Testis (tissue), 3 donors: ENCODE results near the gene UGT1A8. TPM values are rescaled to one million over a fixed set of nuclear protein-coding genes. Genes with fewer than 3 reads are reported as not detected.

ENCODE experiments used
- DNase-seq: peaks from one replicate; pipeline ENCODE4 v3.0.0-alpha.2; 2019
- H3K27ac ChIP-seq, 2 donors: fragments of 200-600 bp; sonication (generic); one replicate each; pipeline ENCODE4 v1.5.1; 2019
- H3K27me3 ChIP-seq: fragments of 200-600 bp; sonication (generic); one replicate; pipeline ENCODE4 v1.5.1; 2019
- H3K36me3 ChIP-seq: fragments of 200-600 bp; sonication (generic); one replicate; pipeline ENCODE4 v1.5.1; 2017; ENCODE audit warnings: low read depth; ENCODE audit errors: missing control alignments
- H3K4me1 ChIP-seq: fragments of 200-600 bp; sonication (generic); one replicate; pipeline ENCODE4 v1.5.1; 2019
- H3K4me3 ChIP-seq, 2 donors: fragments of 200-600 bp; sonication (generic); one replicate each; pipeline ENCODE4 v1.5.1; 2017 to 2019
- H3K9me3 ChIP-seq: fragments of 200-600 bp; sonication (generic); one replicate; pipeline ENCODE4 v1.5.1; 2017
- POLR2A ChIP-seq: fragments of 450-650 bp; IDR thresholded peaks from one replicate; pipeline ENCODE4 v1.6.1; 2017; ENCODE audit warnings: antibody characterized with exemption, mild to moderate bottlenecking, moderate library complexity
- WGBS, 2 donors: methylation state at CpG; one replicate each; pipeline ENCODE4 v1.1.5; 2018; 5-methylcytosine and 5-hydroxymethylcytosine counted together
- intact Hi-C: fragments of 100-400 bp; cut with DNase I; formaldehyde crosslinking; loops from one replicate; pipeline ENCODE4 v1.15.1; 2023; ENCODE audit warnings: low total_unique reads
- polyA plus RNA-seq: library from polyadenylated mRNA; stranded (reverse); fragments of 350-450 nt; fragmentation: Illumina TruSeq; extraction: RNeasy Lipid Tissue Mini Kit (QIAGEN cat#74804); gene quantifications from one replicate; pipeline ENCODE4 v1.2.3, GENCODE V29; 2014; ENCODE audit warnings: low read depth, low replicate concordance; ENCODE audit not compliant: insufficient read depth
- total RNA-seq, 2 donors: library from RNA; depleted of rRNA; stranded (reverse); fragments of >200 nt; gene quantifications; one replicate each; pipeline ENCODE4 v1.2.3, GENCODE V29; 2016
- TF ChIP-seq, protein P1 (sequence below), 3 experiments: fragments of 450-650 bp in 2 of 3; fragments of 200-600 bp in 1 of 3; sonication (generic) in 1 of 3; IDR thresholded peaks; one replicate each; pipeline ENCODE4 v1.5.1; 2016 to 2019; ENCODE audit warnings: antibody characterized with exemption in 3 of 3, mild to moderate bottlenecking in 2 of 3, moderate library complexity in 1 of 3

UGT1A8 gene
- total and polyA plus RNA-seq, 3 donors from 2014 or later = 0.19 TPM; not detected in 2

DNA sequence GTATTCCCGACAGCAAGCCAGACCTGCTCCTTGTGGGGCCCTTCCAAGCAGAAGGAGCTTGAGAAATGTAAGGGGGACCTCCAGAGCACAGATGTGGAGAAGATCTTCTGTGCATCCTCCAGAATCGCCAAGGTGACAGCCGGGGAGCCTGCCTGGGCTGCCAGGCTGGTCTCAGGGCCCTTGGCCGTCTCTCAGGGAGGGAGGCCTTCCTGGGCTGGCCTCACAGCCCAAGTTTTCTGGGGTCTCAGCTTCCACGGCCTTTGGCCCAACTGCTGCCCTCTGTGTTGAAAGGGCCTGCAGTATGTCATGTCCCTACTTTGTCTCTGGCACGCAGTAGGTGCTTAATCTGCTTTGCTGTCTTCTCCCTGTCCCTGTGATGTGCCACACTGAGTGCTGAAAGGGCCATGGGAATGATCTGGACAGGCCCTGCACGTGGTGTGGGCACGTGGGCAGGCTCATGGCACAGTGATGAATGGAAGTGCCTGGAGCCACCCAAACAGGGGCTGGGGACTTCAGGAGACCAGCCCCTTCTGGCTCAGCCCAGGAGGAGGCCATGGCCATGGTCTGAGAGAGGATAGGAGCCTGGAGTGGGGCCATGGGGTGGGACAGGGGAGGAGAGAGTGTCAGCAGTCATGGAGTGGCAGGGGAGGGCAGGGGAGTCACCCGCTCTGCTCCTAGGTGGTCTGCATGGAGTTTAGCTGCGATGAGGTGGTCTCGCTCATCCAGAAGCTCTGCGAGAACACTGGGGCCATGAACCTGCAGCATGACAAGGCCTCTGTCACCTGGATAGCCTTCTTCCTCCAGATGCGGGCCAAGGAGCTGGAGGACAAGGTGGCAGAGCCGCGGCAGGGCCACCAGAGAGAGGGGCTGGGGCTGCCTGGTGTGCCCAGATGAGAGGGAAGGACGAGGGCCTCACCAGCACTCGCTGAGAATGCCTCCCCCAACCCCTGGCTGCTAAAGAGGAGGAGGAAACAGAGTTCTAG is 201.5 kb downstream of the UGT1A8 start:
- no peak for DNase-seq
- H3K36me3 ChIP-seq = no peaks in the 10 kb centered on the region
- no peak overlapping the region for H3K27ac ChIP-seq
- H3K4me3 ChIP-seq = no peak overlapping the region
- no peaks in the 10 kb centered on the region for H3K4me1 ChIP-seq
- H3K27me3 ChIP-seq = no peaks in the 10 kb centered on the region
- H3K9me3 ChIP-seq = no peaks in the 10 kb centered on the region
- TF ChIP-seq, protein P1, sequence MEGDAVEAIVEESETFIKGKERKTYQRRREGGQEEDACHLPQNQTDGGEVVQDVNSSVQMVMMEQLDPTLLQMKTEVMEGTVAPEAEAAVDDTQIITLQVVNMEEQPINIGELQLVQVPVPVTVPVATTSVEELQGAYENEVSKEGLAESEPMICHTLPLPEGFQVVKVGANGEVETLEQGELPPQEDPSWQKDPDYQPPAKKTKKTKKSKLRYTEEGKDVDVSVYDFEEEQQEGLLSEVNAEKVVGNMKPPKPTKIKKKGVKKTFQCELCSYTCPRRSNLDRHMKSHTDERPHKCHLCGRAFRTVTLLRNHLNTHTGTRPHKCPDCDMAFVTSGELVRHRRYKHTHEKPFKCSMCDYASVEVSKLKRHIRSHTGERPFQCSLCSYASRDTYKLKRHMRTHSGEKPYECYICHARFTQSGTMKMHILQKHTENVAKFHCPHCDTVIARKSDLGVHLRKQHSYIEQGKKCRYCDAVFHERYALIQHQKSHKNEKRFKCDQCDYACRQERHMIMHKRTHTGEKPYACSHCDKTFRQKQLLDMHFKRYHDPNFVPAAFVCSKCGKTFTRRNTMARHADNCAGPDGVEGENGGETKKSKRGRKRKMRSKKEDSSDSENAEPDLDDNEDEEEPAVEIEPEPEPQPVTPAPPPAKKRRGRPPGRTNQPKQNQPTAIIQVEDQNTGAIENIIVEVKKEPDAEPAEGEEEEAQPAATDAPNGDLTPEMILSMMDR (IDR thresholded peaks at IDR 0.05) = no peak
- no peak for TF ChIP-seq POLR2A
- intact Hi-C loops = no loop called here
- 78 to 79% methylated on average over 9 to 17 of the region's 17 CpGs for WGBS, 2 donors

- intact Hi-C loops = no loop called here
- TF ChIP-seq, protein P1 (IDR thresholded peaks at IDR 0.05) = no peak
- no peak for TF ChIP-seq POLR2A
- no peaks in the 10 kb centered on the region for H3K4me1 ChIP-seq
- H3K27me3 ChIP-seq = no peaks in the 10 kb centered on the region
- no peaks in the 10 kb centered on the region for H3K36me3 ChIP-seq
- H3K9me3 ChIP-seq = no peaks in the 10 kb centered on the region
- no peak for DNase-seq
- no peak overlapping the region for H3K27ac ChIP-seq
- WGBS, 2 donors = 75 to 91% methylated on average over 9 to 18 of the region's 18 CpGs
- H3K4me3 ChIP-seq = no peak overlapping the region
Measured at GRCh38 chr2:233819884-233820773, 202.7 kb downstream of the UGT1A8 start.

DNA sequence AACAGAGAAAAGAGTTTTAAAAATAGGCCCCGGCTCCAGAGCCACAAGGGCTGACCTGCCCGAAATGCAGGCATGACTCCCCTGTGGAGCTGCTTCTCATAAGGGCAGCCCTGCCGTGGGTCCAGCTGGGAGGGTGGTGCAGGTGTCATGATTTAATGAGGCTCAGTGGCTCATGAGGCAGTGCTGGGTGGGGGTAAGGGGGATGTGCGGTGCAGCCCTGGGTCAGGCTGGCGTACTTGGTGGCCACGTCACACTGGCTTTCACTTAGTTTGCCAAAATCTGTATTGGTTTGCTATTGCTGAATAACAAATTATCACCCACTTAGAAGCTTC is 203.3 kb downstream of the UGT1A8 start:
- no peaks in the 10 kb centered on the region for H3K4me1 ChIP-seq
- TF ChIP-seq POLR2A = no peak
- TF ChIP-seq, protein P1 (IDR thresholded peaks at IDR 0.05) = no peak
- DNase-seq = no peak
- 67 to 88% methylated on average over 6 of the region's 6 CpGs for WGBS, 2 donors
- H3K27ac ChIP-seq = no peak overlapping the region
- no peaks in the 10 kb centered on the region for H3K36me3 ChIP-seq
- no peaks in the 10 kb centered on the region for H3K9me3 ChIP-seq
- intact Hi-C loops = no loop called here
- no peaks in the 10 kb centered on the region for H3K27me3 ChIP-seq
- no peak overlapping the region for H3K4me3 ChIP-seq

- H3K4me3 ChIP-seq = no peak overlapping the region
- no peaks in the 10 kb centered on the region for H3K9me3 ChIP-seq
- WGBS, 2 donors = 81 to 88% methylated on average over 3 of the region's 3 CpGs
- H3K27me3 ChIP-seq = no peaks in the 10 kb centered on the region
- no peaks in the 10 kb centered on the region for H3K36me3 ChIP-seq
- DNase-seq = no peak
- H3K4me1 ChIP-seq = no peaks in the 10 kb centered on the region
- TF ChIP-seq, protein P1 (IDR thresholded peaks at IDR 0.05) = no peak
- no peak for TF ChIP-seq POLR2A
- no peak overlapping the region for H3K27ac ChIP-seq
- intact Hi-C loops = no loop called here
Measured at GRCh38 chr2:233821196-233821595, 203.8 kb downstream of the UGT1A8 start.
